SK-N-MC (cell line): ENCODE measurements around the gene AGO3.
A peak's percentile ranks its signal among the peaks of the same experiment; 100 is the strongest.

ENCODE experiments used
- DNase-seq: peaks from one replicate; pipeline ENCODE4 v3.0.0-alpha.2; 2011; ENCODE audit warnings: low read depth, low spot score
- H3K27ac ChIP-seq: fragments of 200-600 bp; sonication (generic); 2 replicates; pipeline ENCODE4 v1.5.1; 2016; ENCODE audit warnings: mixed run types
- H3K36me3 ChIP-seq: fragments of 200-600 bp; sonication (generic); 2 replicates; pipeline ENCODE4 v1.6.1; 2017; ENCODE audit warnings: antibody characterized with exemption, low read length, mixed read lengths; ENCODE audit not compliant: insufficient read depth
- H3K4me3 ChIP-seq: fragments of 200-600 bp; sonication (generic); 2 replicates; pipeline ENCODE4 v1.5.1; 2016
- H3K9ac ChIP-seq: fragments of 200-600 bp; sonication (generic); 2 replicates; pipeline ENCODE4 v1.8.0; 2017; ENCODE audit warnings: mixed run types, mixed read lengths; ENCODE audit not compliant: insufficient read length
- H3K9me3 ChIP-seq: fragments of 200-600 bp; sonication (generic); 2 replicates; pipeline ENCODE4 v1.6.1; 2017; ENCODE audit warnings: low read depth, mild to moderate bottlenecking, antibody characterized with exemption, low read length, moderate library complexity, mixed read lengths
- EZH2 ChIP-seq: fragments of 200-600 bp; sonication (generic); IDR thresholded peaks from one replicate; pipeline ENCODE4 v1.6.1; 2017; ENCODE audit warnings: antibody characterized with exemption
- FOXP2 ChIP-seq: optimal IDR thresholded peaks from 2 replicates; pipeline ENCODE3; 2011; ENCODE audit warnings: mild to moderate bottlenecking, moderate library complexity; ENCODE audit not compliant: insufficient read depth; ENCODE audit errors: extremely low read length, control extremely low read depth
- POLR2AphosphoS5 ChIP-seq: IDR thresholded peaks from 2 replicates; pipeline ENCODE4 v1.6.1; 2012; ENCODE audit warnings: mild to moderate bottlenecking, low read depth, low read length, borderline replicate concordance

The AGO3 gene

GRCh38 chr1:36089393-36090121 lies 158.7 kb downstream of the AGO3 start:
- no peaks in the 10 kb centered on the region for H3K9me3 ChIP-seq
- TF ChIP-seq EZH2 (no peak), FOXP2 (no peak), POLR2AphosphoS5 (no peak)
- H3K36me3 ChIP-seq, result peaks cover 41% of the 10 kb centered on the region
- no peak overlapping the region for H3K27ac ChIP-seq
- peak overlapping the region; percentile 92 for H3K4me3 ChIP-seq
- H3K9ac ChIP-seq, result peak overlapping the region; percentile 93
- no peak for DNase-seq

GRCh38 chr1:36091141-36091540 lies 160.2 kb downstream of the AGO3 start:
- no peak overlapping the region for H3K4me3 ChIP-seq
- H3K27ac ChIP-seq, result no peak overlapping the region
- no peak for DNase-seq
- no peak for TF ChIP-seq FOXP2
- peaks cover 46% of the 10 kb centered on the region for H3K36me3 ChIP-seq
- H3K9me3 ChIP-seq, result no peaks in the 10 kb centered on the region
- H3K9ac ChIP-seq, result no peak overlapping the region

GRCh38 chr1:36091698-36092097 lies 160.8 kb downstream of the AGO3 start:
- DNase-seq, result no peak
- Histone ChIP-seq H3K4me3 (no peak overlapping the region), H3K9me3 (no peaks in the 10 kb centered on the region), H3K36me3 (peaks cover 46% of the 10 kb centered on the region), H3K9ac (no peak overlapping the region), H3K27ac (no peak overlapping the region)
- TF ChIP-seq POLR2AphosphoS5 (no peak), EZH2 (no peak), FOXP2 (no peak)

GRCh38 chr1:36092166-36092797 lies 161.4 kb downstream of the AGO3 start:
- Histone ChIP-seq H3K36me3 (peaks cover 46% of the 10 kb centered on the region), H3K9me3 (no peaks in the 10 kb centered on the region), H3K4me3 (no peak overlapping the region), H3K9ac (no peak overlapping the region), H3K27ac (no peak overlapping the region)
- DNase-seq, result no peak
- no peak; the same call in 1 of the 2 replicates for TF ChIP-seq POLR2AphosphoS5

- Histone ChIP-seq H3K4me3 (no peak overlapping the region), H3K27ac (no peak overlapping the region), H3K9ac (no peak overlapping the region), H3K36me3 (peaks cover 46% of the 10 kb centered on the region), H3K9me3 (no peaks in the 10 kb centered on the region)
- no peak for DNase-seq
- no peak for TF ChIP-seq EZH2
- no peak for TF ChIP-seq FOXP2
- TF ChIP-seq POLR2AphosphoS5, result no peak
These were observed 161.9 kb downstream of the AGO3 start for GRCh38 chr1:36092798-36093185.

- Histone ChIP-seq H3K9me3 (no peaks in the 10 kb centered on the region), H3K36me3 (peaks cover 46% of the 10 kb centered on the region), H3K27ac (no peak overlapping the region), H3K4me3 (no peak overlapping the region), H3K9ac (no peak overlapping the region)
- TF ChIP-seq FOXP2 (no peak), EZH2 (no peak), POLR2AphosphoS5 (no peak)
- no peak for DNase-seq
These were observed 162.3 kb downstream of the AGO3 start for GRCh38 chr1:36093226-36093625.

GRCh38 chr1:36093929-36094328 lies 163.0 kb downstream of the AGO3 start:
- DNase-seq, result no peak

DNA sequence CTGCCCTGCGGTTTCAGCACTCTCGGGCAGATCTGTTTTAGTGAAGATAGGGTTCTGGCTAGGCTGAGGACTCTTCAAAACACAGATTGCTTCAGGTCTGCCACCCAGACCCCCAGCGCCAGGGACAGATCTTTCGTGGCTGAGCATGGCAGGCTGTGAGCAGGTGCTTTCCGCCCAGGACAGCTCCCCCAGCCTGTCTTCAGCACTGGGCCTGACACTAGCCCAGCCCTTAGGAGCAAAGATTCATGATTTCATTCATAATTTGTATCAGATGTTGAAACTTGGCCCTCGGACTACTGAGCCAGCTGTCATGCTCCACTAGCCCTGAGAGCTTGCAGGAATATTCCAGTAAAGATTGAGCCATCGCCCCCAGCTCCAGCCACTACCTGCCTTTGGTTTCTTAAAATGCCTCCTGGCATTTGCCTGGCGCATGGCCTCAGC lies 163.7 kb downstream of the AGO3 start:
- H3K27ac ChIP-seq, result peak overlapping the region; percentile 70
- no peak for DNase-seq
- no peak overlapping the region for H3K4me3 ChIP-seq
- no peaks in the 10 kb centered on the region for H3K9me3 ChIP-seq
- H3K36me3 ChIP-seq, result peaks cover 46% of the 10 kb centered on the region
- no peak for TF ChIP-seq POLR2AphosphoS5
- no peak for TF ChIP-seq FOXP2
- TF ChIP-seq EZH2, result no peak
- no peak overlapping the region for H3K9ac ChIP-seq

More at GRCh38 chr1:36093929-36094328, 163.0 kb downstream of the AGO3 start:
- Histone ChIP-seq H3K9me3 (no peaks in the 10 kb centered on the region), H3K9ac (peak overlapping the region; percentile 15), H3K4me3 (no peak overlapping the region), H3K27ac (peak overlapping the region; percentile 67), H3K36me3 (peaks cover 46% of the 10 kb centered on the region)
- TF ChIP-seq FOXP2 (no peak), EZH2 (no peak), POLR2AphosphoS5 (no peak)
